HepG2 (cell line): ENCODE results near the gene LITAFD. TPM values are rescaled to one million over a fixed set of nuclear protein-coding genes. Genes with fewer than 3 reads are reported as not detected.

Source experiments
- CENPT ChIP-seq: sonication (generic); formaldehyde crosslinking; IDR thresholded peaks from 2 replicates; pipeline ENCODE4 v1.8.0; 2022; ENCODE audit warnings: low read depth, mild to moderate bottlenecking, moderate library complexity, missing genetic modification reagents
- CERS6 ChIP-seq: sonication (generic); formaldehyde crosslinking; IDR thresholded peaks from 2 replicates; pipeline ENCODE4 v1.5.0; 2020; ENCODE audit warnings: missing genetic modification reagents
- ETV6 ChIP-seq: sonication (generic); formaldehyde crosslinking; conservative IDR thresholded peaks from 2 replicates; pipeline ENCODE4 v1.4.0; 2020; ENCODE audit warnings: missing genetic modification reagents
- FOXO4 ChIP-seq: sonication (generic); formaldehyde crosslinking; conservative IDR thresholded peaks from 2 replicates; pipeline ENCODE4 v1.8.1; 2023; ENCODE audit warnings: missing genetic modification reagents
- GMEB1 ChIP-seq: sonication (generic); formaldehyde crosslinking; IDR thresholded peaks from 2 replicates; pipeline ENCODE4 v1.5.1; 2020; ENCODE audit warnings: missing genetic modification reagents, mild to moderate bottlenecking, borderline replicate concordance
- HNF1B ChIP-seq: sonication (generic); formaldehyde crosslinking; IDR thresholded peaks from 2 replicates; pipeline ENCODE4 v1.5.1; 2020; ENCODE audit warnings: mild to moderate bottlenecking, moderate library complexity, missing genetic modification reagents
- MYPOP ChIP-seq: sonication (generic); formaldehyde crosslinking; IDR thresholded peaks from 2 replicates; pipeline ENCODE4 v1.8.1; 2023; ENCODE audit warnings: mild to moderate bottlenecking, moderate library complexity, missing genetic modification reagents
- NRL ChIP-seq: sonication (generic); formaldehyde crosslinking; IDR thresholded peaks from 2 replicates; pipeline ENCODE4 v1.5.0; 2020; ENCODE audit warnings: missing genetic modification reagents, mild to moderate bottlenecking, moderate library complexity, borderline replicate concordance
- POLR2A ChIP-seq, 2 experiments: IDR thresholded peaks; 2 replicates each; pipeline ENCODE4 v1.6.1; 2011; ENCODE audit warnings: low read depth in 2 of 2, low read length in 2 of 2, mild to moderate bottlenecking in 1 of 2, moderate library complexity in 1 of 2; ENCODE audit not compliant: insufficient read depth in 1 of 2
- RAD21 ChIP-seq: fragments of 450-650 bp; formaldehyde crosslinking; IDR thresholded peaks from 2 replicates; pipeline ENCODE4 v1.5.0; 2020; ENCODE audit warnings: mild to moderate bottlenecking
- THAP7 ChIP-seq: sonication (generic); formaldehyde crosslinking; IDR thresholded peaks from 2 replicates; pipeline ENCODE4 v1.8.1; 2023; ENCODE audit warnings: mild to moderate bottlenecking, missing genetic modification reagents
- ZNF329 ChIP-seq: sonication (generic); formaldehyde crosslinking; IDR thresholded peaks from 2 replicates; pipeline ENCODE4 v1.9.0; 2021; ENCODE audit warnings: low read depth, mild to moderate bottlenecking, missing genetic modification reagents
- ZNF724P ChIP-seq: sonication (generic); formaldehyde crosslinking; IDR thresholded peaks from 2 replicates; pipeline ENCODE4 v1.8.0; 2022; ENCODE audit warnings: missing genetic modification reagents, borderline replicate concordance
- ZNF839 ChIP-seq: sonication (generic); formaldehyde crosslinking; IDR thresholded peaks from 2 replicates; pipeline ENCODE4 v1.4.0; 2020; ENCODE audit warnings: missing genetic modification reagents, mild to moderate bottlenecking, borderline replicate concordance
- ZNF891 ChIP-seq: sonication (generic); formaldehyde crosslinking; IDR thresholded peaks from 2 replicates; pipeline ENCODE4 v1.5.0; 2020; ENCODE audit warnings: mild to moderate bottlenecking, missing genetic modification reagents
- polyA plus RNA-seq, 8 experiments: library from polyadenylated mRNA; depleted of rRNA in 3 of 8; stranded (reverse) in 7 of 8; unstranded in 1 of 8; fragments of >200 nt; fragmentation: Illumina TruSeq in 4 of 8; extraction: Trizol in 4 of 8; gene quantifications; 2 replicates each; pipeline versions ENCODE4 v1.2.1 to v1.2.3, GENCODE V29; 2011 to 2016; ENCODE audit warnings: low read depth in 4 of 8, missing spikeins in 1 of 8, mixed read lengths in 1 of 8; ENCODE audit not compliant: insufficient read depth in 1 of 8
- total RNA-seq, 5 experiments: library from RNA; depleted of rRNA; stranded (reverse); fragments of >200 nt; fragmentation: Illumina TruSeq; extraction: Trizol; gene quantifications; 2 replicates each; pipeline ENCODE4 v1.2.3, GENCODE V29; 2016; ENCODE audit warnings: low read depth in 1 of 5

Gene LITAFD
- total and polyA plus RNA-seq, 2 of the 13 experiments (the other 11 are each of a cell fraction or from before 2014, with no cell fraction given) = not detected

GRCh38 chr16:8865145-8865882 lies 16.8 kb upstream of the LITAFD start (continued):
- 0 out of 2 replicates have a peak, but pooled peaks have one; percentile 19 for TF ChIP-seq ZNF839
- TF ChIP-seq MYPOP = 0 out of 2 replicates have a peak, but pooled peaks have one; percentile 10
- peak; percentile 72; the same call in 1 of the 2 replicates for TF ChIP-seq ZNF891
- TF ChIP-seq CERS6 (CRISPR knock-in tag) = 0 out of 2 replicates have a peak, but pooled peaks have one; percentile 40
- no peak for TF ChIP-seq ETV6 (CRISPR knock-in tag)
- 0 out of 2 replicates have a peak, but pooled peaks have one; percentile 8 for TF ChIP-seq ZNF329 (CRISPR knock-in tag)
- no peak for TF ChIP-seq THAP7 (CRISPR knock-in tag)
- TF ChIP-seq FOXO4 (CRISPR knock-in tag) = peak; percentile 77; the same call in 1 of the 2 replicates
- TF ChIP-seq CENPT (CRISPR knock-in tag) = no peak
- TF ChIP-seq POLR2A (IDR thresholded peaks at IDR 0.05; ENCODE audit: insufficient read depth in 1 of 2, low read depth in 2 of 2, low read length in 2 of 2) = 0 out of 4 replicates have a peak, but pooled peaks of 1 of the 2 experiments have one; percentile 13
- TF ChIP-seq GMEB1 = no peak
- TF ChIP-seq NRL (CRISPR knock-in tag) = peak; percentile 61; the same call in 1 of the 2 replicates
- TF ChIP-seq HNF1B (CRISPR knock-in tag) = 0 out of 2 replicates have a peak, but pooled peaks have one; percentile 6
- no peak for TF ChIP-seq RAD21
- TF ChIP-seq ZNF724P (CRISPR knock-in tag) = 0 out of 2 replicates have a peak, but pooled peaks have one; percentile 12
